ENCODE results near the gene SPNS3.

The SPNS3 gene

GRCh38 chr17:4511199-4511932, 77.6 kb downstream of the SPNS3 start:
- no peak for DNase-seq

DNA sequence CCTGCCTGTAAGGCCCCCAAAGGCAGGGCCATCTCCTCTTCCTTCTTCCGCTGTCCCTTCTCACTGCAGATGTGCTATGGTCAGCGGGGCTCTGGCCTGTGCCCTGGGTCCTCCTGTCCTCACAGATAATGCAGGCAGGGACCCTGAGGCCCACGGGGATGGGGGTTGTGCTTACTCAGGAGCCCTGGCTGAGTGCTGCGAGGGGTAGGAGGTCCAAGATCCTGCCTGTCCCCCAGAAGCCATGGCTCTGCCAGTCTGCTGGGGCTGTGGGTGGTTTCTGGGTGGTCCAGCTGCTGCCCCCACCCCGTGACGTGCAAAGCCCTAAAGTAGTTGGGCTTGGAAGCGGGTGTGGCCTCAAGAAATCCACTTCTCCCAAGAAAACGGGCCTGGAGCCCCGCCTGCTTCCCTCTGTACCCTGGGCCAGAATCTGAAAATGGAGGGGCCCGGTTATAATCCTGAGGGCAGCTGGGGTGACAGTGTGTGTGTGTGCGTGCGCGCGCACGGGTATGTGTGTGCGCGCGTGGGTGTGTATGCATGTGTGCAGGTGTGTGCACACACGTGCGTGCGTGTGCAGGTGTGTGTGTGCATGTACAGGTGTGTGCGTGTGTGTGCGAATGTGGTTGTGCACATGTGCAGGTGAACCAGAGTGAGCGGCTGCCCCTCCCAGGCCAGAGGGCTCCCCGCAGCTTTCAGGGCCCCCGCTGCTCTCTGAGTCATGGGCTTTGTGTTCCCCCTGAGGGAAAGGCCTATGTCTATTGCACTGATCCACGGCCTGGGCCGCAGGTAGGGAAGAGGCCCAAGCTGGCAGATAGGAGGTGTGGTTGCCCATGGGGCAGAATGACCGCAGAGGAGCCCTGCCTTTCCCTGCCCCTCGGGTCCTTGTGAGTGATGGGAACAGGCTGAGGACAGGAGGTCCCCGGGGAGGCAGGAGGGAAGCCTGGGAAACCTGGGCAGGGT, 78.7 kb downstream of the SPNS3 start:
- DNase-seq = no peak

- no peak for DNase-seq
Observed at GRCh38 chr17:4513113-4514032, 79.6 kb downstream of the SPNS3 start.

- DNase-seq = no peak
Observed at GRCh38 chr17:4514206-4514605, 80.5 kb downstream of the SPNS3 start.

DNA sequence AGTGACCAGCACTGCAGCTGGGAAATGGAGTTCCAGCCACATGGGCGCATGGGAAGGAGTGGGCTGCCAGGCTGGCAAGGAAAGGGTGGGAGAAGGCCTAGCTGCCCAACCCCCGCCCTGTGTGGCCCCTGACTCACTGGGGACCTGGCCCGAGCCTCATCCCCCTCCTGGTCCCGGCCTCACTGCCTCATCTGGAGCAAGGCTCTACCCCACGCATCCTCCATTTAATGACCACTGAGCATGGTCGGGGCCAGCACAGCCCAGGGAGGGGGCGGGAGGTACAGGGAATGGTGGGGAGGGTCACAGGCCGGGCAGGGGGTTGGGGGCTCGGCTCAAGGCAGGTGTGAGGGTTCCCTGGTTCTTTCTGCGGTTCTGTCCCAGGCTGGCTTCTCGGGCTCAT, 81.0 kb downstream of the SPNS3 start:
- no peak for DNase-seq

- DNase-seq = no peak
Observed at GRCh38 chr17:4515501-4515900, 81.8 kb downstream of the SPNS3 start.

DNA sequence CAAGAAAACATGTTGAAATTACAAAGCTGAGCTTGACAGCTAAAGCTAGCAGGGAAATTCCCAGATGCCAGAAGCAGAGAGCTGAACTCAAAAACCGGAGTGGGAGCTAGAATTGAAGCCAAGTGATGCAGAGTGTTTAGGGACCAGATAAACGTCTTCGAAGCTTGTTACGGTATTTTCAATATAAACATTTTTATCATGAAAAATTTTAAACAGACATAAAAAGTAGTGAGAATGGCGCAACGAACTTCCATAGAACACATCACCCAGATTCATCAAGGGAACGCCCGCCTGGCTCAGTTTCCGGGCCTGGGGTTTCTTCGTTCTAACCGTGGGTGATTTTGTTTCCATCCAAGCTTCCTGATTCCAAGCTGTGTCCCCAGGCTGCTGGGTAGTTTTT, 83.0 kb downstream of the SPNS3 start:
- no peak for DNase-seq

DNA sequence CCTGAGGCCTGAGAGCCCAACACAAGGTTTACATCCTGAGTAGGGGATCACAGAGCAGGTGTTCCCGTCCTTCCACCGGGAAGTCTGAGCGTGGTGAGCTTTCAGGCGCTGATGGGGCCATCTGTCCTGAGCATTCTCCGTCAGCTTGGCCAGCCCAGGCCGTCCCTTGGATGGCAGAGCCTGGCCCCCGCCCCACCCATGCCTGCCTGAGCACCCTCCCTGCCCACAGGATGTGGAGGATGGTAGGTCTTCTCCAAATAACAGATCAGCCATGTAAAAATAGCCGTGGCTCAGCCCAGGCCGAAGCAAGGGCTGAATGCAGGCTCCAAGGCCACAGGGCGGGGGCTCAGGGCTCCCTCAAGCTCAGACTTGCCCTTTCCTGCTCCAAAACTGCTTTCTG, 85.2 kb downstream of the SPNS3 start:
- no peak for DNase-seq

GRCh38 chr17:4519361-4519788, 85.6 kb downstream of the SPNS3 start:
- no peak for DNase-seq

DNA sequence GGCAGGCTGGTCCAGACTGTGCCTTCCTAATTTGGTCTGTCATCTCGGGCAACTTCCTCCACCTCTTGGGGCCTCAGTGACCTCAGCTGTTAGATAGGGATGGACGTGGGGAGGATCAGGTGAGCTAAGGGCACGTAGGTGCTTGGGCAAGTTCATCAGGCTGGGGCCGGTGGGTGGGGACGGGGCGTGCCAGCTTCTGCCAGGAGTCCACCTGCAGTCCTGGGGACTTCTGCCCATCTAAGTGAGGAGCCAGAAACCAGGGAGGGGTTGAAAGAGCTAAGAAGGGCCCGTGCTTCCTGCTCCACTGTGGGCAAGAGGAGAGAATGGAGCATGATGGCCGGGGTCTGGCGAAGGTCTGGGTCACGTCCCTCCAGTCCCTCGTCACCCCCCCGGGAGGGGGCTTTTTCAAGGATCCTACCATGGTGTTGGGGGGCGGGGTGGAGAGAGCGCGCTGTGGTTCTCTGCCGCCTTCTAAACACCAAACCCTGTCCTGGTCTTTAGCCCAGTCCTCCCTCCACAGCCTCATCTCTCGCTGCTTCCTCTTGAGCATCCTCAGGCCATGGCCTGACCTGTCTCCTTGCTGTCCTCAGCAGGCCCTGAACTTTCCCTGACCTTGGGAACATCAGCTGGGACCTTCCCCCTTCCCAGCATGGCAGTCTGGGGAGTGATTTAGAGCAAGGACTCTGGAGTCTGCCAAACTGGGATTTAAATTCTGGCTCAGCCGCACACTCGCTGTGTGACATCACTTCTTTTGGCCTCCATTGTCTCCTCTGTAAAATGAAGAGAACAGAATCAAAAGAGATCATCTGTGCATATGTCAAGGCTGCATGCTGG, 86.5 kb downstream of the SPNS3 start:
- no peak for DNase-seq

- peak; percentile 50 for DNase-seq
Observed at GRCh38 chr17:4520894-4521600, 87.3 kb downstream of the SPNS3 start.

DNA sequence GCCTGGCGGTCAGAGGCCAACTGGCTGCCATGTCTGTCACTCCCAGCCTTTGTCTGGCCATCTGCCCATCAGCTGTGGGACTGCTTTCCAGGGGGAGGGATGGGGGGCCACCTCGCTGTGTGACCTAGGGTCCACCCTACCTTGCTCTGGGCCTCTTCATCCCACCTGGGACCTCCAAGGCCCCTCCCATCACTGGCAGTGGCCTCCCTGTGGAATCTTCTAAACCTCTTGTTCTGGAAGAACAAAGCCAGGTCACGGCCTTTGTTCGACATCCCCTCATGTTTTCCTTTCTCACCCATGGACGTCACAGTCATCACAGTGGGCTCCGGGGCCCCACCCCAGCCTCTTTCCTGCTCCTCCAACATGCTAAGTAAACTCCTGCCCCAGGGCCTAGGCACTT, 88.9 kb downstream of the SPNS3 start:
- DNase-seq = no peak

DNA sequence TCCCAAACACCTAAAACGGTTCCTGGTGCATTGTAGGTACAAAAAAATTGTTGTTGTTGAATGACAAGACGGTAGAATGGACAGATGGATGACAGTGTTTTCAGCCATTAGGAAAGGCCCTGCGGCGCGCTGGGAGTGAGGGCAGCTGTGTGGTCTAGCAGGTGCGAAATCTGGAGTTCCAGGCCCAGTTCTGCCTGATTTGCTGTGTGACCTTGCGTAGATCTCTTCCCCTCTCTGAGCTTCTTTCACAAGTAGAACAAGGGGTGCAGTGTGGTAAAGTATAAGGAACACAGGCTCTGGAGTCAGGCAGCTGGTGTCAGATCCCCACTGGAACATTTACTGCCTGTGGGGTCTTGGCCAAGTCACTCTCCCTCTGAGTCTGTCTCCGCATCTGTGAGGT, 90.2 kb downstream of the SPNS3 start:
- DNase-seq = no peak

- DNase-seq = no peak
Observed at GRCh38 chr17:4525691-4526397, 92.1 kb downstream of the SPNS3 start.

DNA sequence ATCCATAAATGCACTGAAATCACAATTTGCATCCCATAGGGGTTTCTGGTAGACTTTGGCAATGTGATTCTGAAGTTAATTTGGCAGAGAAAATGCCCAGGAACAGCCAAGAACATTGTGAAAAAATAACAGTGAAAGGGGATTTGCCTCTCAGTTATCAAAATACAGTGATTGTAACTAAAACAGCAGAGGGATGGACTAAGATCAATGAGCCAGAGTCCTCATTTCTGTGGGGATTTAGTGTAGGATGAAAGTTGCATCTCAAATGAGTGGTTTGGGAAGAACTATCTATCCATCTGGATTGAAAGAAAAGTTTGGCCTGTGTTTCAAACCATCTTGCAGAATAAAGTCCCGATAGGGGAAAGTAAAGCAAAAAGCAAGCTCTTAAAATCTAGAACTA, 93.4 kb downstream of the SPNS3 start:
- no peak for DNase-seq

GRCh38 chr17:4527566-4528125, 93.9 kb downstream of the SPNS3 start:
- no peak for DNase-seq

DNA sequence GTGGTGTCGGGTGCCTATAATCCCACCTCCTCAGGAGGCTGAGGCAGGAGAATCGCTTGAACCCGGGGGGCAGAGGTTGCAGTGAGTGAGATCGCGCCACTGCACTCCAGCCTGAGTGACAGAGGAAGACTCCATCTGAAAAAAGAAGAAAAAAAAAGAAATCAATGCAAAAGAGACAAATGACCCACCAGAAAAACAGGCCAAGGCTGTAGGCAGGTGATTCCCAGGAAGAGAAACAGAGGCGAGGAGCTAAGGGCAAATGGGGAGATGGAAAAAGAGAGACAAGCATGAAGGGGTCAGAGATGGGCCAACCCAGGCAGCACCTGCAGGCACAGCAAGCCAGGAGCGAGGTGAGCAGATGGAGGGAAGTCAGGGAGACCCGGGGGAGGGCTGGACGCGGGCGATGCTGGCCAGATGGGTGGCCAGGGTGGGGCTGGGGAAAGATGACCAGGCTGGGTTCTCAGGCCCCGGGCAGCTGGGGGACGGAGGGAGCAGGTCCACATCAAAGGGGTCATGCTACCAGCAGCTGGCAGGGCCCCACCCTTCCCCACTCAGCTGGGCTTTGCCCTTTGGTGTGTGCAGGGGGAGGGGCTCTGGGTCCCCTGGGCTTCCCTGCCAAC, 95.9 kb downstream of the SPNS3 start:
- DNase-seq = no peak

DNA sequence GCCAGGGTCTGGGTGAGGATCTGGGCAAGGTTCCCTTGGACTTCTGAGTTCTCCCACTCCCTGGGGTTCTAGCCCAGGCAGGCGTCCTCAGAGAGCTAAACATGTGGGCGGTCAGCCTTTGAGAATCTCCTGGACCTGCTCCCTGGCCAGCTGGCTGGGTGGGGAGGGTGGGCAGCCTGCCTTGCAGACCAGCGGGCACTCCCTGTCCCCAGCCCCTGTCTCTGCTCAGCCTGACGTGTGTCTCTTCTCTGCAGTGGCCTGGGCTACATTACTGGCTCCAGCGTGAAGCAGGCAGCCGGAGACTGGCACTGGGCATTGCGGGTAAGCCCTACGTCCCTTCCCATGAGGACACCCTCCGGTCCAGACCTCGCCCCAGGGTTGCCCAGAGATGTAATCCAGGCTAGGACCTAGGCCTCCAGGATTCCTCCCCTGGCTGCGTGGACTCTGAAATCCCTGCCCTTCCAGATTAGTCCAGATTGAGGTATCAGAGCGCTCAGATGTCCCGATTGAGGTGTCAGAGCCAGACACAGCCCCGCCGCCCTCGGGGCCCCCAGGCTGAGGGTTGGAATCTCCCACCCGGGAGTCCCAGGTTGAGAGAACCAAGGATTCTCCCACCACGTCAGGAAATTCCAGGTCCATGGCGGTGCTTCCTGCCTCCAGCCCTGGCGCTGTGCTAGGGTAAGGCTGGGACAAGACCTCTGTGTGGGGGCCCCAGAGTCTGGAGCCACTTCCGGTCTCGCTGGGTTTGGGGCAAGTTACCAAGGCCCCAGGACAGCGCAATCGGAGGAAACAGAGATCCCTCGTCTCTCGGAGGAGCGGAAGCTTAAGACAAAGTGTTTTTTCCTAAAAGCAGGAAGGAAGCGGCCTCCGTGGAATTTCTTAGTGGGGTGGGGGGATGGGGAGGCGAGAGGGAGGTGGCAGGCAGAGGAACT, 97.3 kb downstream of the SPNS3 start:
- DNase-seq = no peak
